ENCODE data around the gene FAM120B.

Gene FAM120B

DNA sequence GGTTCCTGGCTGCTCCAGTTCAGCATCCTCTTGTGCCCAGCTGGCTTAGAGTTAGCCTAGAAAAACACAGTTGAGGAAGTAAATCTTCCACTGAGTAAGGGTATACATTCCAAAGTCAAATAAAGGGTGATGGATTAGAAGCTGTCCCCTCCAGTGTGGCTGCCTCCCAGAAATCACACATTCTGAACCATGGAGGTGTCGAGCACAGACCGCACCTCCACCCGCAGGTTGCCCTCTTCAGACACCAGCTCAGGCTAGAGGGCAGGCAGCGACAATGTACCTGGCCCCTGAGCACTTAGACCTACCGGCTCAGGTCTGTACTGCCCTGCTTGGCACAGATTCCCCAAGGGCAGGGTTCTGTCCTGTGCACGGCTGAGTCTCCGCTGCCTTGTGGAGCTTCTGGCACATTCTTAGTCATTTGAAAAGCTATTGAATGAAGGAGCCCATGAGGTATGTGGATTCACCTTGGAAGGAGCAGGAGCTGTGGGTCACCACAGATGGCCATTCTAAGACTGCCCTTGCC is 118.1 kb downstream of the FAM120B start:
- no peak for DNase-seq

GRCh38 chr6:170429450-170429849 is 122.9 kb downstream of the FAM120B start:
- no peak for DNase-seq

- no peak for DNase-seq
These were observed 126.9 kb downstream of the FAM120B start for GRCh38 chr6:170433163-170434116.

DNA sequence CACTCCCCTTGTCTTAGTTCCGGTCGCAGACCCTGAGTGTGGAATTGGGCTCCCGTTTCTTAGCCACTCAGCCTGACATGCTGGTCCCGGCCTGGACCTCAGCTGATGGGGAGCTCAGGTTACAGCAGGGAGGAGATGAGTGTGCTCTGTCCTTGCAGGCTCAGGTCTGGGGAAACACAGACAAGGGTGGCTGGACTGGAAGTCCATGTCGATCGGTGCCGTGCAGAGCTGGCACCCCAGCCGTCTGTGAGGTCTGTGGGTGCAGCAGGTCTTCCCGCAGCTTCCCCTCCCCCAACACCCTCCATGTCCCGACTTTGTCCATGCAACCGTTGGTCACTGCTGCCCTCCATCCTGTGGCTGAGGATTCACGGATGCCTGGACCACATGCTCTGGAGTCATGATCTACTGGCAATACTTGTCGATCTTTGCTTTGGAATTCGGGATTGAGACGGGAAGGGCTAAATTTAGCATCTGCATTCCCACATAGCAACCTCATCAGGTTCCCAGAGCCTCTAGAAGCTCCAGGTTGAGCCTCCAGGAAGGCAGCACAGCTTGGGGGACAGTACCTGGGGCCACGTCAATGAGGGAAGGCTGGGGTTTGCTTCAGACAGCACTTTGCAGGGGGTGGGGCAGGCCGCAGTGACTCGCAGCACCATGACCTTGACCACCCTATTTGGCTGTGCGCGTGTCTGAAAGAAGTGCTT is 127.7 kb downstream of the FAM120B start:
- no peak for DNase-seq

DNA sequence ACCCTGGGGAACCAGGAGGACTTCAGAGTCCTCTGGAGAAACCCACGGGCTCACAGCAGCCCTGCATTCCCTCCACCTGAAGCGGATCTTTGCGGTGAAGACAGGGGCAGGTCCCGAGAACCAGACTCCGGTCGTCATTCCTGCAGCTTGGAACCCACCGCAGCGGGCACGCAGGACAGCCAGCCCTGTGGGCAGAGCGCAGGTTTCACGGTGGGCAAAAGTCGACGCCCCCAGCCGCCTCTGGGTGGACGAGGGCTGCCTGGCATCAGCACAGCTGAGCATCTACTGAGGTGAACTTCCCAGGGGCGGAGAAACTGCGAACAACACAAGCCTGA is 128.2 kb downstream of the FAM120B start:
- DNase-seq: no peak

DNA sequence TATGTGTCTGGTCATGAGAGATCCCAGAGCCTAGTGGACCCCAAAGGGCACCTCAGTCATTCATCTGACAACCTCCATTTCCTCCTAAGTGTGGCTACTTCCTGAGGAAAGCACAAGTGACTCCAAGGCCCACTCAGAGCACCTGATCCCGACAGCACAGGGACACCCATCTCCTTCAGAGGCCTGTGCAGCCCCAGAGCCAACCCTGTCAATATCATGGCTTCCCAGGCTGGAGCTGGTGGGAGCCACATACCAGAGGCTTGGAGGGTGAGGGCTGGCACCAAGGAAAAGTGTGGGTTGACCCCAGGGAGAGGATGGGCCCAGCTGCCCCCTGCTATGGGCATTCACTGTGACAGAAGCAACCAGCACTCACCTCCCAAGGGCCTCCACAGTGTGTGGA is 129.2 kb downstream of the FAM120B start:
- DNase-seq: no peak

DNA sequence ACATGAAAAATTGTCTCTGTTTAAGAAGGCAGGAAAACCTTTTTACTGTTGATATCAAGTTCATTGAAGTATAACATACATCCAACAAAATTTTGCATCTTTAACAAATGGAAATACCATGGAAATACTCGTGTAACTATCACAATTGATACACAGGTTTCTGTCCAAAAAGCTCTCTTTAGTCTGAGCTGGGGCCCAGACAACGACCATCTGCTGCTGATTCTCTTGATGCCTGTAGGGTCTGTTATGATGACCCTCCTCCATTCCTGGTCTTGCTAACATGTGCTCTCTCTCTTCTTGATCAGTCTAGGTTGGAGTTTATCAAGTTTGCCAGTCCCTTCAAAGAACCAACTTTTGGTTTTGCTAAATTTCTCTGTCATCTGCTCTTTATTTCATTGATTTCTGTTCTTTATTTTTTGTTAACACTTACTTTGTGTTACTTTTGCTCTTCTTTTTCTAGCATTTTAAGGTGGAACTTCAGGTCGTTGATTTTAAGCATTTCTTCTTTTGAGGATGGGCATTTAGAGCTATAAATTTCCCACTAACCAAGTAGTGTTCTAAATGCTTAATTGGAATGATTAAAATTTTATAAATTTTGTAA is 129.8 kb downstream of the FAM120B start:
- no peak for DNase-seq

- DNase-seq: no peak
These were observed 131.3 kb downstream of the FAM120B start for GRCh38 chr6:170437719-170438401.

- DNase-seq: no peak
These were observed 131.8 kb downstream of the FAM120B start for GRCh38 chr6:170438402-170438753.

DNA sequence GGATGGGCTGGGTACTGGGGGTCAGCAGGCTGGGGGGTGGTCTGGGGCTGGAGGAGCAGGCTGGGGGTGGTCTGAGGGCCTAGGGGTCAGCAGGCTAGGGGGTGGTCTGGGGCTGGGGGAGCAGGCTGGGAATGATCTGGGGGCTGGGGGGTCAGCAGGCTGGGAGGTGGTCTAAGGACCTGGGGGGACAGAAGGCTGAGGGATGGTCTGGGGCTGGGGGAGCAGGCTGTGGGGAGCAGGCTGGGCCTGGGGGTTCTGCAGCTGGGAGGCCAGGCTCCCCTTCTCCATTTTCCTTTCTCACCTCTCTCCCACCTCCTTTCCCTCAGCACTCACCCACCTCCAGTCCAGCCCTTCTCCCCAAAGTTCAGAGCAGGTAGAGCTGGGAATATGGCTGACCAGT is 132.3 kb downstream of the FAM120B start:
- no peak for DNase-seq

- DNase-seq: no peak
These were observed 133.1 kb downstream of the FAM120B start for GRCh38 chr6:170439366-170440361.

- no peak for DNase-seq
These were observed 133.9 kb downstream of the FAM120B start for GRCh38 chr6:170440437-170440836.

- DNase-seq: no peak
These were observed 134.8 kb downstream of the FAM120B start for GRCh38 chr6:170441316-170441715.

DNA sequence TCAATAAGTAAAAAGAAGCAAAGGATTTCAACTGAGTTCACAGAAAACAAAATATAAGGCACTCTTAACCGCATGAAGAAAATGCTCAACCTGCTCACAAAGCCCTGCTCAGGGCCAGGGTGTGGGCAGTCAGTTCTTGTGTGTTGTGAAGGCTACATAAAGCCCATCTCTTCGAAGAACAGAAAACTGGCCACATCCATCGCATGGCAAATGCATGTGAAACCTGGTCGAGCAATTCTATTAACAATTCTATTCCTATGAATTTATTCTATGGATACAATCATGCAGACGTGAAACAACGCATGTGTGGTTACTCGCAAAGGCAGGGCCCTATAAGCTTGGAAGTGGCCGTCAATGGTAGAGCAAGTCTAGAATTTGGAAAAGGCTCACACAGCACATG is 136.0 kb downstream of the FAM120B start:
- DNase-seq: no peak

DNA sequence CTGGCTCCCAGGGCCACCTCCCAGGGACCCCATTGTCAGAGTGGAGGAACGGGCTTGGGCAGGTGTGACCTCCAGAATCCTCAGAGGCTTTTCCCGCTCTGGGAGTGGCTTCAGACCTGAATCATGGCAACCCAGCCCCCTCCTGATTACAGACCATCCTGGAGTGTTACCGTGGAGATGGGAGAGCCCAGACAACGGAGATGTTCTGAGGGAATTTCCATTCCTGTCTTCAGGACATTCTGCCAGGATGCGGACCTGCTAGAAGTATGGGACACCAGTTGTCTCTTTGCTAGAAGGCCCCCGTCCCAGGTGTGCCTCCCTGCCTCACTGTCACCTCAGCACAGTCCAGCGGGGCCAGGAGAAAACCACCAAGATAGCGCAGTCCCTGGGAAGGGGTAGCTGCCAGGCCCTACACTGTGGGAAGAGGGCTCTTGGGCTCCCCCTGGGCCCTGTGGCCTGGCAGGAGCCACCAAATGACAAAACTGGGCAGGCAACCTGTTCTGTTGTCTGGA is 136.6 kb downstream of the FAM120B start:
- DNase-seq: no peak

DNA sequence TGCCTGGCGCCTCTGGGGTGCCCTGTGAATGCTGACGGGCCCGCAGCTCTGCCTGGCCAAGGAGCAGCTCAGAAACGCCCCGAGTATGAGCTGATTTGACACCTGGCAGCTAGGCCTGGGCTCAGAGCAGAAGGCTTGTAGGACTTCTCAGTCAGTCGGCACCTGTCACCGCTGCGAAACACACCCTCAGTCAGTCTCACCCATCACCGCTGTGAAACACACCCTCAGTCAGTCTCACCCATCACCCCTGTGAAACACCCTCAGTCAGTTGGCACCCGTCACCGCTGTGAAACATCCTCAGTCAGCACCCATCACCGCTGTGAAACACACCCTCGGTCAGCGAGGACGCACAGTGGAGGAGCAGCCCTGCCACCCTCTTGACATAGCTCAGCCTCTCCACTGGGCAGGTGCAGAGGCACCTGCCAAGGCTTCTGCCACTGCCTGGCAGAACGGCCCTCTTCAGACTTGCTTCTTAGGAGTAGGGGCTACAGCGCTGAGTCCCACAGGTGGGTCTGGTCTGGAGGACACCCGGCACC is 137.6 kb downstream of the FAM120B start:
- DNase-seq: no peak

GRCh38 chr6:170444811-170445211 is 138.3 kb downstream of the FAM120B start:
- DNase-seq: no peak

- no peak for DNase-seq
These were observed 138.9 kb downstream of the FAM120B start for GRCh38 chr6:170445487-170445886.

- no peak for DNase-seq
These were observed 139.4 kb downstream of the FAM120B start for GRCh38 chr6:170445971-170446370.

- DNase-seq: no peak
These were observed 140.4 kb downstream of the FAM120B start for GRCh38 chr6:170446841-170447560.

DNA sequence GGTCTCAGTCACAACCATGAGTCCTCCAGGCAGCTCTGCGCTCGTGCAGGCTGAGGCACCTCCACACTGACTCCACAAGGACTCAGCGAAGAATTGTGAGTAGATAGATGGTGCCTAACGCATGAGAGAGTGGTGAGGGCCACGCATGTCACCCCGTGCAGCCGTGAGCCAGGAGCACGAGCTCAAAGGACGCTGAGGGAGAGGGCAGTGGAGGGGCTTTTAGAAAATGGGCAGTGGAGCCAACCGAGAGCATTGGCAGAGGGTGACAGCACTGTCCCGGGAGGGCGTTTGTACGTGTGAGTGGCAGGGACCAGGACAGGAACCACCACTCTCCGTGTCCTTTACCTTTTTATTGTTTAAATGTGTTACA is 141.0 kb downstream of the FAM120B start:
- DNase-seq: no peak

Measured in activated CD8-positive, alpha-beta memory T cell treated with anti-CD3 and anti-CD28 coated beads, Interleukin-2, amount 50 U/mL, for 4 hours (primary cell).